ENCODE data around the gene TRAF3.

DNA sequence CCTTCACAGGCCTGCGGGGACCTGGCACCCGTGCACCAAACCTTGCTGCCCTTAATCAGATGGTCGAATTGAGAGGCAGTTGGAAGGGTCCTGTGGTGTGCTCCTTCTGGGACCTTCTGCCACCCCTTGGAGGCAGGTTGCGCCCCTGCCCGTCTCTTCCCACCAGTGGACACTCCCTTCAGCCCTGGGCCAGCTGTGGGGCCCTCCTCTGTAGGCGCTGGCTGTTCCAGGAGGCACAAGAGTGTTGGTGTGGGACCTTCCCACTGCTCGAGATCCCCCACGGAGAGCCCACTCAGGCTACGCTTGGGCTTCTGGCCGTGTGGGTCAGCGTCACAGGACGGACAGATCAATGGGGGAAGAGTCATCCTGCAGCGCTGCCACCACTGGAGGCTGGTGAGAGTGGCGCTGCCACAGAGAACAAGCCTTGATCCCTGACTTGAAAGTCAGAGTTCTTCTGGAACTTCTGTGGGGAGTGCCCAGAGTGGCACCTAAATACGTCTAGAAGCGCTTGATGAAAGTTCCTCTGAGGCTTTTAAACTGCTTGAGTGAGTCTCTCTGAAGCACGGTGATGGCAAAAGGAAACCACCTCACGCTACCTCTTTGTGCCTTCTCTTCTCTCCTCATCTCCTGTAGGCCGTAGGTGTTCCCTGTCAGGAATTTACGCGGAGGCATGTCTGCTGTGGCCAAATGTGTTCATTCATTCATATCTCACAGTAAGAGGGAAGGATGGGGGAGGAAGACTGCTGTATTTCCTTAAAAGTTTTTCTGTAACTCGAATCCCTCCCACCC, 48.3 kb downstream of the TRAF3 start:
- TF ChIP-seq, protein P1, sequence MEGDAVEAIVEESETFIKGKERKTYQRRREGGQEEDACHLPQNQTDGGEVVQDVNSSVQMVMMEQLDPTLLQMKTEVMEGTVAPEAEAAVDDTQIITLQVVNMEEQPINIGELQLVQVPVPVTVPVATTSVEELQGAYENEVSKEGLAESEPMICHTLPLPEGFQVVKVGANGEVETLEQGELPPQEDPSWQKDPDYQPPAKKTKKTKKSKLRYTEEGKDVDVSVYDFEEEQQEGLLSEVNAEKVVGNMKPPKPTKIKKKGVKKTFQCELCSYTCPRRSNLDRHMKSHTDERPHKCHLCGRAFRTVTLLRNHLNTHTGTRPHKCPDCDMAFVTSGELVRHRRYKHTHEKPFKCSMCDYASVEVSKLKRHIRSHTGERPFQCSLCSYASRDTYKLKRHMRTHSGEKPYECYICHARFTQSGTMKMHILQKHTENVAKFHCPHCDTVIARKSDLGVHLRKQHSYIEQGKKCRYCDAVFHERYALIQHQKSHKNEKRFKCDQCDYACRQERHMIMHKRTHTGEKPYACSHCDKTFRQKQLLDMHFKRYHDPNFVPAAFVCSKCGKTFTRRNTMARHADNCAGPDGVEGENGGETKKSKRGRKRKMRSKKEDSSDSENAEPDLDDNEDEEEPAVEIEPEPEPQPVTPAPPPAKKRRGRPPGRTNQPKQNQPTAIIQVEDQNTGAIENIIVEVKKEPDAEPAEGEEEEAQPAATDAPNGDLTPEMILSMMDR (conservative IDR thresholded peaks at IDR 0.05 in 1 of 2, IDR thresholded peaks at IDR 0.05 in 1 of 2; ENCODE audit: extremely low read depth in 1 of 2, insufficient read depth in 1 of 2, low read depth in 1 of 2, low read length in 2 of 2) = no peak
- no peak for TF ChIP-seq EZH2 (IDR thresholded peaks at IDR 0.05; ENCODE audit: borderline replicate concordance, low read length)
